ENCODE data around the gene RRP36. TPM values are rescaled to one million over a fixed set of nuclear protein-coding genes. Genes with fewer than 3 reads are reported as not detected.
A peak's percentile ranks its signal among the peaks of the same experiment; 100 is the strongest.

Gene RRP36
- total and polyA plus RNA-seq, 4 donors = 23.4 to 33.4 (median 26.2) TPM

- Histone ChIP-seq H3K9ac (ENCODE audit: low read depth in 1 of 2, low read length in 2 of 2) (peak within 1 kb of the TSS; percentile 83 to 86), H3K9me3 (ENCODE audit: control insufficient read depth in 4 of 4, low read length in 3 of 4) (no peaks in the 10 kb centered on the region), H3K4me3 (ENCODE audit: low read depth in 1 of 3, low read length in 3 of 3) (peak within 1 kb of the TSS; percentile 76 to 91 (median 81)), H3K27ac (ENCODE audit: low read depth in 1 of 2, low read length in 2 of 2) (peak within 1 kb of the TSS; percentile 63 to 87), H3K36me3 (ENCODE audit: control insufficient read depth in 4 of 4, insufficient read depth in 3 of 4, low read depth in 1 of 4, low read length in 3 of 4) (peaks cover 0 to 2% (median 0%) of the 10 kb centered on the region in 4 donors), H3K27me3 (ENCODE audit: control insufficient read depth in 4 of 4, insufficient read depth in 4 of 4, low read length in 3 of 4) (no peaks in the 10 kb centered on the region), H3K4me1 (ENCODE audit: control insufficient read depth in 4 of 4, insufficient read depth in 4 of 4, low read length in 3 of 4) (peaks cover 15 to 26% (median 21%) of the 10 kb centered on the region in 4 donors)
- TF ChIP-seq FOXA2 (IDR thresholded peaks at IDR 0.05) (no peak), HNF4A (conservative IDR thresholded peaks at IDR 0.05) (peak in 1 of 2 donors; percentile 15), TAF1 (conservative IDR thresholded peaks at IDR 0.05) (peak; percentile 74), REST (IDR thresholded peaks at IDR 0.05) (peak; percentile 70), FOXA1 (IDR thresholded peaks at IDR 0.05) (peak; percentile 6), YY1 (IDR thresholded peaks at IDR 0.05) (peak; percentile 61), HNF4G (IDR thresholded peaks at IDR 0.05) (no peak), RAD21 (IDR thresholded peaks at IDR 0.05) (peak in 1 of 2 donors; percentile 42), ATF3 (IDR thresholded peaks at IDR 0.05) (no peak), RXRA (IDR thresholded peaks at IDR 0.05) (peak; percentile 40 to 51), EGR1 (IDR thresholded peaks at IDR 0.05; ENCODE audit: low read depth in 2 of 2) (peak; percentile 52 to 61), GABPA (IDR thresholded peaks at IDR 0.05 in 1 of 2, conservative IDR thresholded peaks at IDR 0.05 in 1 of 2) (peak; percentile 83 to 93), SP1 (IDR thresholded peaks at IDR 0.05) (peak; percentile 64), JUND (IDR thresholded peaks at IDR 0.05) (no peak), MAX (IDR thresholded peaks at IDR 0.05) (peak; percentile 81)
- WGBS = under 1% methylated on average over 59 of the region's 59 CpGs
- DNase-seq (ENCODE audit: low spot score) = peak; percentile 75
These were observed 42.4 kb upstream of the RRP36 start, which contains the start of gene PEX6 for GRCh38 chr6:42978839-42979522. PEX6 (minus strand) TSS chr6:42979181; CDS start chr6:42979150, 31 bp downstream.

- Histone ChIP-seq H3K4me1 (ENCODE audit: control insufficient read depth in 4 of 4, insufficient read depth in 4 of 4, low read length in 3 of 4) (peaks cover 15 to 28% (median 21%) of the 10 kb centered on the region in 4 donors), H3K9me3 (ENCODE audit: control insufficient read depth in 4 of 4, low read length in 3 of 4) (no peaks in the 10 kb centered on the region), H3K36me3 (ENCODE audit: control insufficient read depth in 4 of 4, insufficient read depth in 3 of 4, low read depth in 1 of 4, low read length in 3 of 4) (no peaks in the 10 kb centered on the region), H3K27ac (ENCODE audit: low read depth in 1 of 2, low read length in 2 of 2) (peak overlapping the region; percentile 63 to 87), H3K4me3 (ENCODE audit: low read depth in 1 of 3, low read length in 3 of 3) (peak overlapping the region; percentile 76 to 91 (median 81)), H3K9ac (ENCODE audit: low read depth in 1 of 2, low read length in 2 of 2) (peak overlapping the region; percentile 83 to 86), H3K27me3 (ENCODE audit: control insufficient read depth in 4 of 4, insufficient read depth in 4 of 4, low read length in 3 of 4) (no peaks in the 10 kb centered on the region)
- 52% methylated on average over 9 of the region's 9 CpGs for WGBS
- DNase-seq (ENCODE audit: low spot score) = peak; percentile 41
- TF ChIP-seq EGR1 (IDR thresholded peaks at IDR 0.05; ENCODE audit: low read depth in 2 of 2) (no peak), GABPA (IDR thresholded peaks at IDR 0.05 in 1 of 2, conservative IDR thresholded peaks at IDR 0.05 in 1 of 2) (no peak), CTCF (IDR thresholded peaks at IDR 0.05; ENCODE audit: low read depth, low read length, missing input control) (no peak), YY1 (IDR thresholded peaks at IDR 0.05) (no peak), ZBTB33 (IDR thresholded peaks at IDR 0.05) (no peak)
These were observed 41.8 kb upstream of the RRP36 start for GRCh38 chr6:42979523-42980177.
